CD4-positive, alpha-beta T cell treated with Interleukin-21 for 1 hour (primary cell): ENCODE results near the gene MEGF9.
"Not testable (repeated sequence)": the region's sequence is repeated elsewhere in the genome, so short reads cannot be mapped to it uniquely, and the experiment has no call there.

Experiments used
- DNase-seq: peaks from one replicate; pipeline ENCODE4 v3.0.0-alpha.2; 2020

Gene MEGF9

GRCh38 chr9:120653762-120654161 lies 60.5 kb downstream of the MEGF9 start:
- no peak for DNase-seq

- DNase-seq: no peak
Observed at GRCh38 chr9:120652934-120653333, 61.3 kb downstream of the MEGF9 start.

DNA sequence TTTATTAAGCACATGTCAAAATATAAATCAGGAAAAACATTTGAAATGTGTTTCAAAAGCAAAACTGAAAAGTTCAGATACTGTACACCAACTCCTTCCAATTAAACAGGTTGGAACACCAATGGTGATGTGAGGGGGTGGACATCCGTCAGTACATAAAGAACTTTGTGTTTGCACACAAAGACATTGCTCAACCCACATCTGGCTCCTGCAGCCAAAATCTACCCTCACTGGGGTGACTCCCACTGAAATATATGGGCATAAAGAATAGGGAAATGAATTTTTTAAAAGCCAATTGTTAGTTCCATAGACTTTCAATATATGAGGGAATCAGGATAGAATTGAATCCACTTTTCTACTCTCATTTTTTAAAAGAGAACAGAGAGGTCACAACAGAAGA lies 63.9 kb downstream of the MEGF9 start:
- DNase-seq: no peak

DNA sequence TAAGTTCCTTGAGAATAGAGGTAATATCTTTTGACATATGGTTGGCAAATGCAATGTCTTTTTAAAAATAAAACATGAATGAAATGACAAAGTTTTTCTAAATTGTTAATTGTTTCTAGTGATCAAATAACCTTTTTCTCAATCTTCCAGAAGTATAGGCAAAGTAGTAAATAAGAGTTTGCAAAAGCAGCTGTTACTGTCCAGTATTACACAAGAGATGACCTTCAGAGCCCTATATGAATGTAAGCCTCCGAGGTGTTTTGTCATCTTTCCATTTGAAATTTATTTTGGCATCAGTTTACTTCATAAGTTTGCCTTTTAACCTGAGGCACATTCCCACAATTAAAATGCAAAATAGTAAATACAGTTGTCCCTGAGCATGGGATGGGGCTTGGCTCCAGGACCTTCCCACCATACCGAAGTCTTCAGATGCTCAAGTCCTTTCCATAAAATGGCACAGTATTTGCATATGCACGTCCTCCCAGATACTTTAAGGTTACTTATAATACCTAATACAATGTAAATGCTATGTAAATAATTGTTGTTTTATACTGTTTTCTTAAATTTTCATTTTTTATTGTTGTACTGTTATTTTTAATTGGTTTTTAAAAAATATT lies 65.6 kb downstream of the MEGF9 start:
- DNase-seq: no peak

DNA sequence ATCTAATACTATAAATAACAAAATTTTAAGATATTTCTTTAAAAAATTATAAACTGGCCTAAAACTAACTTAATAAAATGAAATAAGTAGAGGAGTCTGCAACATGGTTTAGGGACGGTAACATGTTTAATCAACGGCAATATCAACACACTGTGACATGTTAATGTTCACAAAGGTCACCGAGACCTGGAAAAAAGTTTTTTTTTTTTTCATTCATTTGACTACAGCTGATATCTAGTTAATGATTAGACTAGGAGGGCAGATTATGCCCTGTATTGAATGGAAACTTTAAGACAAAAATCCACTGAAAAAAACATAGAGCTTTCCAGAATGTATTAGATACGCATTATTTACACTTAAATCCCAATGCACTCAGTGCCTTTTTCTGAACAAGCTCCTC lies 67.3 kb downstream of the MEGF9 start:
- DNase-seq: no peak

DNA sequence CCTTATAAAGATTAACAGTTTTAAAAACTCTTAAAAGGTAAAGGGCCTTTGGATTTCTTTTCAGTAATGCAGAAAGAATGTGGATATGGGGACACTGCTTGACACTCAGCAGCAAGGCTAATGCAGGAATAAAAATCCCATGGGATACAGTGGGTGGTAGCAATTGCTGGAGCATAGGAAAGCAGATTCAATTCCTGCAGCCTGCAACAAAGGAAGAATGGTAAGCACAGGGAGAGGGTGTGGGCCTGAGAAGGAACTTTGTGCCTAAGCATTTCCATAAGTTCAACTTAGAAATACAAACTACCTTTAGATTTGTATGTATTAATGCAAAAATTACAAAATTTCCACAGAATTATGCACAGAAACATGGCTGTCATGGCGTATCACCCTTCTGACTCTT lies 68.5 kb downstream of the MEGF9 start:
- DNase-seq: no peak

- DNase-seq: no peak
Observed at GRCh38 chr9:120643061-120643460, 71.2 kb downstream of the MEGF9 start.

GRCh38 chr9:120642129-120642770 lies 72.0 kb downstream of the MEGF9 start:
- no peak for DNase-seq

- not testable (repeated sequence) for DNase-seq
Observed at GRCh38 chr9:120640874-120641273, 73.4 kb downstream of the MEGF9 start.

DNA sequence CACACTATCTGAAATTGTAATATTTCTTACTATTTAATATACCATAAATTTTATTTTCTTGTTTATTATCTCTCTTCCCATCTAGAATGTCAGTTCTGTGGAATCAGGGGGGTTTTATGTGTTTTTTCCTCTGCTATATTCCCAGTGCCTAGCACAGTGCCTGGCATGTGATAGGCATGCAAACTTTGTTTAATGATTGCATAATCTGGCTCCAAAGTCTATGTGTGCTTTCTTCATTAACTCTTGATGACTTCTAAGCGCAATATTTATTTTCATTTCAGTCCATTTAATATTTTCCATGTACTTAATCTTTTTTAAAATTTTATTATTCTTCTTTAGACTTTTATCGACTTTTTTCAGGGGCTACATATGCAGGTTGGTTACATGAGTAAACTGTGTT lies 73.9 kb downstream of the MEGF9 start:
- no peak for DNase-seq

DNA sequence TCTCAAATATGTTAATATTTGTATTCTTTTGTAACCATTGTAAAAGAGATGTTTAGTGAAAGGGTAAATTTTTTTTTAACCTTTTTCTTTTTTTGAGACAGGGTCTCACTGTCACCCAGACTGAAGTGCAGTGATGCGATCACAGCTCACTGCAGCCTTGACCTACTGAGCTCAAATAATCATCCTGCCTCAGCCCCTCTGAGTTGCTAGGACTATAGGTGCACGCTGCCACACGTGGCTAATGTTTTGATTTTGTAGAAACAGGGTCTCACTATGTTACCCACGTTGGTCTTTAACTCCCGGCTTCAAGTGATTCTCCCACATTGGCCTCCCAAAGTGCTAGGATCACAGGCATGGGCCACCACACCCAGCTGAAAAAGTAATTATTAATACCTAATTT lies 76.4 kb downstream of the MEGF9 start:
- DNase-seq: no peak

GRCh38 chr9:120636194-120636957 lies 77.9 kb downstream of the MEGF9 start:
- DNase-seq: no peak

- DNase-seq: no peak
Observed at GRCh38 chr9:120635011-120635410, 79.3 kb downstream of the MEGF9 start.

- no peak for DNase-seq
Observed at GRCh38 chr9:120630333-120630732, 83.9 kb downstream of the MEGF9 start.

DNA sequence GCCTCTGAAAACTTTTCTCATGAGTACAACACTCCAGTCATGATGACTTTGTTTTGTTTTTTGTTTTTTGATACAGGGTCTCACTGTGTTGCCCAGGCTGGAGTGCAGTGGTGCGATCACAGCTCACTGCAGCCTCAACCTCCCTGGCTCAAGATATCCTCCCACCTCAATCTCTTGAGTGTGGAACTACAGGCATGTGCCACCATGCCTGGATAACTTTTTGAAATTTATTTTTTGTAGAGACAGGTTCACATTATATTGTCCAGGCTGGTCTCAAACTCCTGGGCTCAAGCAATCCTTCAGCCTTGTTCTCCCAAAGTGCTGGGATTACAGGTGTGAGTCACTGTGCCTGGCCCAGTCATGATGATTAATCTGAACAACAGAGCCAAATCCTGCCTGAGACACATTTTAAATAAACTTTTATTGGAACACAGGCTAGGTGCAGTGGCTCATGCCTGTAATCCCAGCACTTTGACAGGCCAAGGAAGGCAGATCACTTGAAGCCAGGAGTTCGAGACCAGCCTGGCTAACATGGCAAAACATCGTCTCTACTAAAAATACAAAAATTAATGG lies 85.3 kb downstream of the MEGF9 start:
- DNase-seq: not testable (repeated sequence)

GRCh38 chr9:120628207-120628924 lies 85.9 kb downstream of the MEGF9 start:
- DNase-seq: no peak

DNA sequence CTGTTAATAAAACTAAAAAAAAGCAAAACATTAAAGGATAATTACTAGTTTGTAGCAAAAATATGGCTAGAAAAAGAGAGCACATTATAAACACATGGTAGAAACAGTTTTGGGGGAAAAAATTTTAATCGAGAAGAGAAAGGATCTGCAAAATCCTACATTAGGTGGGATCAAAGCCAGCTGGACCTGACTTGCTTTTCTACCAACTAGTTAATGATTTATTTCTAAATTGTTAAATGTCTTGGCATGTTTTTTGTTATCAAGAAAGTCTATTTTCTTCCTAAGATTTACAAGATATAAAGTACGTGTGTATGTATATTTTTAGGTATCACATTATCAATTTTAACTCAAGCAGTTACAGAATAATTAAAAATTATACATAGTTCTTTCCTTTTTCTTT lies 87.2 kb downstream of the MEGF9 start:
- DNase-seq: no peak

GRCh38 chr9:120626512-120626911 lies 87.8 kb downstream of the MEGF9 start:
- DNase-seq: no peak

DNA sequence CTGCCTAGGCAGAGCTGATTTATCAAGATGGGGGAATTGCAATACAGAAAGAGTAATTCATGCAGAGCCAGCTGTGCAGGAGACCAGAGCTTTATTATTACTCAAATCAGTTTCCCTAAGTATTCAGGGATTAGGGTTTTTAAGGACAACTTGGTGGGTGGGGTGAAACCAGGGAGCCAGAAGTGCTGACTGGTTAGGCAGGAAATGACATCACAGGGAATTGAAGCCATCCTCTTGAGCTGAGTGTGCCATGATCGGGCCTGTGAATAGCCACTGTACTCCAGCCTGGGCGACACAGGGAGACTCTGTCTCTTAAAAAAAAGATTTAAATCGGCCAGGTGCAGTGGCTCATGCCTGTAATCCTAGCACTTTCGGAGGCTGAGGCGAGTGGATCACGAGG lies 89.0 kb downstream of the MEGF9 start:
- no peak for DNase-seq

DNA sequence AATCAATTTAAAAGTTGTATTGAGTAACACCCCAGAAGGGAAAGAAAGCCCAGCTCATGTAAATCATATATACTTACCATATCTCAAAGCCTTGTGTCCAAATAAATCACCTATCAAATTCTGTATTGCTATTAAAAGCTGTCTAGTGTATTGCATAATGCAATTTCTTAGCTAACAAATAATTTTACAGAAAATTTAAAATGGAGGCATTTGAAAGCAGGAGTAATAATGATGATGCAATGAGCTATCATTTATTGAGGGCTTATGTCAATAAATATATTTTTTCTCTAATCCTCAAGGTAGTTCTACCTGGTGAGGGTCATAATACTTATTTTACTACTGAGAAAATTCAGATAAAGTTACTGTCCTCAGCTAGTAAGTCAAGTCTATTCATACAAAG lies 91.5 kb downstream of the MEGF9 start:
- no peak for DNase-seq

DNA sequence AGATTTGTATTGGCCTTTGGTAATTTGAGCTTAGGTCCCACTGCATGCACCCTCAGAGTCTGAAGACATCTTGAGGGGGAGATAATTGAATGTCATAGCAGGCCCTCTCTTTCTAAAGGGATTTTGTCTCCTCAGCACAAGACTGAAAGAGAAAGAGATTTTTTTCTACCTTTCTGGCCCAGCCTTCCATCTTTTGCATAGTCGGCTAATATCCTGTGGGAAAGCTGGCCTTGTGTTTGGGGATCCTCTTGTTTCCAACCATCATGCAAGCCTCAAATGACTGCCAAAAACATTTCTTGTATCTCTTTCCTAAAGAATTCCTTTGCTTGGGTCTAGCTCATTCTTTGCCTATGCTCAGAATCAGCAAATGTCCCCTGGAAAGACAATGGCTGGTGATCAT lies 92.3 kb downstream of the MEGF9 start:
- DNase-seq: no peak

DNA sequence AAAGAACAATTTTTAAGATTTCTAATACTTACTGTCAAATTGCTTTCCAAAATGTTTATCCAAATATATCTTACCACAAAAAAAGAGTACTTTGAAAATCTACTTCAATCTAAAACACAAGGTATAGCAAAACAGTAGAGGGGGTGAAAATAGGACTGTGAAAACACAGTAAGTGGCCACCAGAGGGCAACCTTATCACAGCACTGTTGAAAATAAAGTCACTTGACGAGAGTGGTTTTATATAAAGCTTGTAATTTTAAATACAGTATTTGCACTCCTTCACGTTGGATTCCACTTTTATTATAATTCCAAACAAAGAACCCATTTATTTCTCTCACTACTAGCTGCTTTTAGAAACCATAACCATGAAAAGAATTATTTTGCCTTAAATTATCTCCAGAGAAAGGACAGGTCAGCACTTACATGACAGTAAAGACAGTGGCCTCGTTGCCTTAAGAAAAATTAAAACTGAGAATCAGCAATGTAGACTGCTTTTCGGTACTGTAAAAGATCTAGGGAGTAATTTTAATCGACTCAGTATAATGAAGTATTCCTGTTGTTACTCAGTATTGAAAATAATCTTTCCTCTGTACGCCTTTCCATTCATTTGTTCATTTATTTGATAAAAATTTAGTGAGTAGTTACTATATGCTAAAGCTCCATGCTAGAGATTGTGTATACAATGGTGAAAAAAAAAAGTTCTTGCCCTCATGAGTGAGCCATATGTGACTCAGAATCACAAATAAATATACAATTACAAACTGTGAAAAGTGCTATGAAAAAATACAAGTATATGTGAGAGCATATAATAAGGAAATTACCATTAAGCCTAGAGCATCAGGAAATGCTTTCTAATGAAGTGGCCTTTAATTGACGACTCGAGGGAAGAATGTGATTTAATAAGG lies 94.3 kb downstream of the MEGF9 start:
- peak; percentile 70 for DNase-seq
